Kasumi-1 (cell line): Measurements from ENCODE around the gene RAP1GAP2.

Experiments
- DNase-seq, 2 experiments: peaks; one replicate each; lab custom pipeline; 2025; lab: John Stamatoyannopoulos, UW

The RAP1GAP2 gene

GRCh38 chr17:2947996-2948550, 151.8 kb downstream of the RAP1GAP2 start:
- DNase-seq = no peak

GRCh38 chr17:2948721-2949468, 152.7 kb downstream of the RAP1GAP2 start:
- no peak for DNase-seq

DNA sequence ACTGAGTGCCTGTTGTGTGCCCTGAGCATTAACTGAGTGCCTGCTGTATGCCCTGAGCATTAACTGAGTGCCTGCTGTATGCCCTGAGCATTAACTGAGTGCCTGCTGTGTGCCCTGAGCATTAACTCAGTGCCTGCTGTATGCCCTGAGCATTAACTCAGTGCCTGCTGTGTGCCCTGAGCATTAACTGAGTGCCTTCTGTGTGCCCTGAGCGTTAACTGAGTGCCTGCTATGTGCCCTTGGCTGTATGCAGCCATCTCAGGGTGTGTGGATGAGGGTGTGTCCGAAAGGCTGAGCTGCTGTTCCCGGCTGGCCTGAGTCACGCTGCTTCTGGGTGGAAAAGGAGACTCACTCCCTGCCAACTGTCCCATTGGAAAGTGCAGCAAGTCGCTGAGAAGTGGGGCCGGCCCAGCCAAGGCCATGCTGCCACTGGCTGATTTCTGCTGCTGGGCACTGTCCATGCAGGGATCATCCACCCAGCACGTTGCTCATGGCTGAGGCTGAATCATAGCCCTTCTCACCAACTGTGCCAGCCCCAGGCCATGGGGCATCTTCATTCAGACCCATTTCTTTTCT, 153.3 kb downstream of the RAP1GAP2 start:
- no peak for DNase-seq

GRCh38 chr17:2950846-2951245, 154.6 kb downstream of the RAP1GAP2 start:
- DNase-seq = no peak

DNA sequence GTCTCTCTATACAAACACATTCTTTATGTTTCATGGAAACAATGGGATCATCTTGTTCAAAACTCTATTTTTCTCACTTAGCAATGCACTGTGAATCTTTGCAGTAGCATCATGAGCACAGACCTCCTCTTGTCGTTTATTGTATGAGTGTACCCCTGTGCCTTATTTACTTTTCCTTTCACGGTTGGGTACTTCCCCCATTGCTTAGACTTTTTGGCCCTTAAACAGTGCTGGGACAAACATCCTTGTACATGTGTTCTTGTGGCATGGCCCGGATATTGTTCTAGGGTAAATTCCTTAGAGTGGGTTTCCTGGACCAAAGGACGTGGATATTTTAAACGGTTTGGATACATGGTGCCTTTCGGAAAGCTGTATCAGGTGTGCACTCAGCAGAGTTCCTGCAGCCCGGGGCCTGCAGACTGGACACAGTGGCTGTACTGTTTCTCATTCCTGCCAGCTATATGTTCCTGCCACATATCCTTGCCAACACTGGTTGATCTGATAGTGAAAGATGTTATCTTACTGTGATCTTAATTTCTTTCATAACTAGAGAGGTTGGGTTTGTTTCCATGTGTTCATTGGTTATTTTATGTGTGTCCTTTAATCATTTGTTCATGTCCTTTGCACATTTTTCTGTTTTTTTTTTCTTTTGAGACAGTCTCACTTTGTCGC, 156.1 kb downstream of the RAP1GAP2 start:
- DNase-seq = no peak

- no peak for DNase-seq
Measured at GRCh38 chr17:2954898-2955445, 158.7 kb downstream of the RAP1GAP2 start.

DNA sequence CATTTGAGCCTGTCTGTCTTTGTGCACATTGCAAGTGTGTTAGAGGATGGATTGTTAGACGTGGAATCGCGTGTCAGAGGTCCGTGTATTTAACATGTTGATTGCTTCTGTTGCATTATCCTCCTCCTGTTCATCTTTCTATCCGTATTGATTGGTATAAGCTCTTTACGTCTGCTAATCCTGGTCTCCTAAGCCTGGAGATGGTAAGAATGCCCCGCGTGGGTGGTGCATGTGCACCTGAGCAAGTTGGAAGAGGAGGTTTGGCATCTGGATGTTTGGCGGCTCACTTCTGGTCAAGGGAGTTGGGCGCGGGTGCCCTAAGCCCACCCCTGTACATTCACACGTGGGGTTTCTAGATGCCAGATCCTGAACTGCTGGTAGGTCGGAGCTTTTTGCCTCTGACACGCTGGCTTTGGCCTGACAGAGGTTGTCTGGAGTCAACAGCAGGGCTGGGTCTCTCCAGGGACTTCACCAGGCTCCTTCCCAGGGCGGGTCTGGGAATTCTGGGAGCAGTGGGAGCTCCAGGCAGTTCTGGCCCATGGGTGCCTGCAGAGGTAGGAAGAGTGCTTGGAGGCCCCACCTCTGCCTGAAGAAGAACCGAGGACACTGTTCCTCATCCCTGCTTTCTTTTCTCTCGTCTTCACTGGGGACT, 159.8 kb downstream of the RAP1GAP2 start:
- DNase-seq = no peak

DNA sequence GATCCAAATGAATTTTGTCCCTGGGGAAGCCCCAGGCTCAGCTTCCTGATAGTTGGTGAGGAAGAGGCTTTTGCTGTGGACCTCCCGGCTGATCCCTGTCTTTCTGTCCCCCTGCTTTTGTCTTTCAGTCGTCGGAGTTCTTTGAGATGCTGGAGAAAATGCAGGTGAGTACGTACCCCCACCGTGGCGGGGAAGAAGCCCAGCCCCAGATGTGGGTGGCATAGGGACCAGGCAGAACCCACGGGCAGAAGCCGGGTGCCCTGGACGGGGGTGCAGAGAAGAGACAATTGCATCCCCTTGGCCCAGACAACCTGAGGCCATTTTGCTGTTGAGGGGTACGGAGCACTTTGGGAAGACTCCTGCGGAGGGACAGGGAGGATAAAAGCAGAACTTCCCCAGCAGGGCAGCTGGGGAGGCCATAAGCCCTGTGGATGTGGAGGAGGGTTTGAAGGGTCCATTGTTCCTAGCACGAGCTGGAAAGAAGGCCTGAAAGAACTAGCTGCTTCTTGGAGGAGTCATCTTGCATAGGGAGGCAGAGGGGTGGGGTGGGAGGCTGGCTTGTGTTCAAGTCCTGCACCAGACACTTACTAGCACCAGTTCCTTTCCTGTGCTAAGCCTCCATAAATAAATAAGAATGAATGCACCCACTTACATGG, 161.5 kb downstream of the RAP1GAP2 start:
- DNase-seq = no peak

DNA sequence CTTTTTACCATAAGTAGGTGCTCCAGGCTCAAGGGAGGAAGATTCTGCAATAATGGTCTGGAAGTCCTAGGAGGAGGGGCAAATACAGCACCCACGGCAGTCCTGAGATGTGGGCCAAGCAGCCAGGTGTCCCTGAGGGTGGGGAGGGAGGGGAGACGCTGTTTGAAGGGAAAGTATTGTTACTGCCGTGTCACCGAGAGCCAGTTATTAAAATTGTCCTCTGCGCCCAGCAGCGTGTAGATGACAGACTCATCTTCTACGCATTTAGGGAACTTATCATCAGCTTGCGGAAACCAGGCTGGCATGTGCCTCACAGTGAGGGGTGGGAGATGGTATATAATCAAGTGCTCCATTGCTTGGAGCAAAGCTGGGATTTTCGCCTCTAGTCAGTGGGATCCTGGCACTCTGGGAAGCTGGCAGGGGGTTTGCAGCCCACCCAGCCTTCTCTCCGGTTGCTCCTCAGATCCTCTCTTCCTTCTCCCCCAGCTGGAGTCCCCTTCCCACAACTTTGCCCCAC, 162.5 kb downstream of the RAP1GAP2 start:
- no peak for DNase-seq

DNA sequence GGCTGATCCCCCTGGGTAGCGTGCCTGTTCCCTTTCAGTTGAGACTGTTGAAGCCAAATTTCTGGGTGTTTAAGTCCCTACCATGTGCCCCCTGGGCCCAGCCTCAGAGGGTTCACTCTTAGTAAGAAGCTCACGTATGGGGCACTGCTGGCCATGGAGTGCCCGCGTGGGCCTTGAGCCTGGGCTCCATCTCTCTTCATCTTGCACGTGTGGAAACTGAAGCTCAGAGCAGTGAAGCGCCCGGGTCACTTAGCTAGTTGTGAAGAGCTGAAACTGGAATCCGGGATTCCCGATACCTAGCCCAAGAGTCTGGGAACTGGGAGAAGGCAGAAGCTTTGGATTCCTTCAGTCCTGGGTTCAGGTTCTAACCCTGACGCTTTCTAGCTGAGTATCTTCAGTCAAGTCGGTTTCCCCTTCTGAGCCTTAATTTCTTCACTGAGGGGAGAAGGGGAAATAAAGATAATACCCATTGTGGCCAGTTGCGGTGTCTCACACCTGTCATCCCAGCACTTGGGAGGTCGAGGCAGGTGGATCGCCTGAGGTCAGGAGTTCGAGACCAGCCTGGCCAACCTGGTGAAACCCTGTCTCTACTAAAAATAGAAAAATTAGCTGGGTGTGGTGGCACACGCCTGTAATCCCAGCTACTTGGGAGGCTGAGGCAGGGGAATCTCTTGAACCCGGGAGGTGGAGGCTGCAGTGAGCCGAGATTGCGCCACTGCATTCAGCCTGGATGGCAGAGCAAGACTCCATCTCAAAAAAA, 163.3 kb downstream of the RAP1GAP2 start:
- no peak for DNase-seq

DNA sequence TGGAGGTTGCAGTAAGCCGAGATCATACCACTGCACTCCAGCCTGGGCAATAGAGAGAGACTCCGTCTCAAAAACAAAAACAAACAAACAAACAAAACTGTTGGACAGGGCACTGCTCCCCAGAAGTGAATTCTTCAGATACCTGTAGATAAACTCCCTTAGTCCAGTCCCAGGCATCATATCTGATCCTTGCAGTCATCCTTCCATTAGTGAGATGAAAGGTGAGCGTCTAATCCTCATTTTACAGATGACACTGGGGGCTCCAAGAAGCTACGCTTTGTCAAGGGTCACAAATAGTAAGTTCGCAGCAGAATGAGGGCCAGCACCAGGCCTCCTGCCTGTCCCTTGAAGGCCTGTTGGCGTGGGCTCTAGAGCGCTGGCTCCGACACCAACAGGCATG, 165.2 kb downstream of the RAP1GAP2 start:
- no peak for DNase-seq

GRCh38 chr17:2962236-2962635, 166.0 kb downstream of the RAP1GAP2 start:
- DNase-seq = no peak

DNA sequence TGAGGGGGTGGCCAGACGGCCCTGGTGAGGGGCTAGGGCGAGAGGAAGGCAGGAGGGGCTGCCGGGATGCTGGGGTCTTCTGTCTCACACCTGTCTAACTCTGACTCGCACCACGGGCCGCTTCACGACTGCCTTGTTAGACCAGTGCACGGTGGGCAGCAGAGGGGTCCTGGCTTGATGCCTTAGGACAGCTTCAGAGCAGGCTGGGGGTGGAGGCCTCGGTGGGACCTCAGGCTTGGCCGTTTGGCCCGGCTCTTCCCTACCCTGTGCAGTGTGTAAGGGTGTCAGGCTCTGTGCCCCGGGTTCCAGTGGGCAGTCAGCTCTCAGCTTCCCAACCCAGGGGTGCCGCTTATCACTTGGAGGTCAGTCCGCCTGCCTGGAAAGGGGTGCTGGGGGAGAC, 166.5 kb downstream of the RAP1GAP2 start:
- DNase-seq = no peak

DNA sequence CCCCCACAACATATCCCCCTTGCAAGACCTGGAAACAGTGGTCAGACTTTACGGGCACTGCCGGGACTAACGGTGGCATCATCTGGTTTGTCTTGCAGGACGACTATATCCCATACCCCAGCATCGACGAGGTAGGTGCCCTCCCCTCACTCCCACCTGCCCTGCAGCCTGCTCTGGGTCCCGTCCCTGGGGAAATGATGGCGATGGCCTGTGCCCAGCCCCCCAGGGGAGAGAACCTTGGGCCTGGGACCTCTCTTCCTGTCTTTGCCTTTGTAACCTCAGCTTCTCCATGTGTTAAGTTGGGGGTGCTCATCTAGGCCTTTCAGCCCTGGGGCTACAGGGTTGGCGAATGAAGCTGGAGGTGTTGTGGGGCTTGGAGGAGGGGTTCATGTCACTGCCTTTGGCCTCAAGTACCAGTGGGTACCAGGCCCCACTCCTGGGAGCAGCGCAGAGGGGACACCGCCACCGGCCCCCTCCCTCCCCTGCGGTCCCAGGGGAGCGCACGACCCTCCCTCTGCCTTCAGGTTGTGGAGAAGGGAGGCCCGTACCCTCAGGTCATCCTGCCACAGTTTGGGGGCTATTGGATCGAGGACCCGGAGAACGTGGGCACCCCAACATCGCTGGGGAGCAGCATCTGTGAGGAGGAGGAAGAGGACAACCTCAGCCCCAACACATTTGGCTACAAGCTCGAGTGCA, 167.2 kb downstream of the RAP1GAP2 start:
- DNase-seq = no peak

- DNase-seq = no peak
Measured at GRCh38 chr17:2964028-2964356, 167.8 kb downstream of the RAP1GAP2 start.

- no peak for DNase-seq
Measured at GRCh38 chr17:2964370-2964769, 168.1 kb downstream of the RAP1GAP2 start.

DNA sequence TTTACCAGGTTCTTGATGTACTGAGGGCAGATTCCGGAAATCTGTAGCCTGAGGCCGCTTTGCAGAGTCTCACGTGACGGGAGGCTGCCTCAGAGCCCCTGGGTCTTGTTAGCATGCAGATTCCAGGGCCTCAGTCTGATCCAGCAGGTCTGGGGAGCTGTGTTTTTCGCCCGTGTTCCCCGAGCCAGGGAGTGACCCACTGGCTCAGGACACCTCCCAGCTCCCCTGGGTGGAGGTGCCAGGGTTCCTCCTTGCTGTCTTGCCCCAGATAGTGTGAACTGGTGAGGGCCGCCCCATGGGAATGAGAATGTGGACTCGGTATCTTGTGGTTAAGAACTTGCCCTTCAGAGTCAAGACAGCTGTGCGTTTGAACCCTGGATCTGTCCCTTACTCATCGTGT, 168.6 kb downstream of the RAP1GAP2 start:
- DNase-seq = no peak

- DNase-seq = no peak
Measured at GRCh38 chr17:2965621-2966595, 169.7 kb downstream of the RAP1GAP2 start.

DNA sequence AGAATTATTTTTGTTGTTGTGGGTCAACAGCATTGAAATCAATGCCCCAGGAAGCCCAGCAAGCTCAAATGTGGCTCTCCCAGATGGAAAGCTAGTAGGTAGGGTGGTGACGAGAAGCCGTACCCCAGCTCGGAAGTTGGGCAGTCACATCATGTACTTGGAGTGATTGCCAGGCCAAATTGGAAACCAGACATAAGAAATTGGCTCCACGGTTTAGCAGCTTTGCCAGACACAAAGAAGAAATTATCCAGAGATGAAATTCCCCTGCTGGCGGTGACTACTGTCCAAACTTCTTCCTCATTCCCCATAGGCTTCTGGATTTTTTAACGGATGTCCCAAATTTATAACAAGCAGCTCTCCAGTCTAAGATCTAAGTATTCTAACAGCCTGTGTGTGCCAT, 171.3 kb downstream of the RAP1GAP2 start:
- DNase-seq = no peak
